A549 (cell line): ENCODE results near the gene EP400.

Source experiments
- BHLHE40 ChIP-seq: IDR thresholded peaks from 2 replicates; pipeline ENCODE4 v1.6.1; 2012; ENCODE audit warnings: low read depth, low read length, inconsistent platforms
- JUN ChIP-seq, 2 experiments: fragments of >200 bp; sonication (Bioruptor Twin); formaldehyde crosslinking; IDR thresholded peaks; 2 replicates in 1 of 2; 3 replicates in 1 of 2; pipeline ENCODE4 v1.6.1; 2016 to 2017
- JUNB ChIP-seq: fragments of >200 bp; sonication (Bioruptor Twin); formaldehyde crosslinking; IDR thresholded peaks from 2 replicates; pipeline ENCODE4 v1.6.1; 2016
- POLR2A ChIP-seq: IDR thresholded peaks from 2 replicates; pipeline ENCODE4 v1.6.1; 2012; ENCODE audit warnings: mild to moderate bottlenecking, low read length
- RNF2 ChIP-seq: fragments of 200-600 bp; sonication (generic); IDR thresholded peaks from 2 replicates; pipeline ENCODE4 v1.6.1; 2016; ENCODE audit warnings: low read depth, mild to moderate bottlenecking, antibody characterized with exemption, moderate library complexity, borderline replicate concordance
- SMC3 ChIP-seq: fragments of >200 bp; sonication (Bioruptor Twin); formaldehyde crosslinking; IDR thresholded peaks from 3 replicates; pipeline ENCODE4 v1.6.1; 2018; ENCODE audit warnings: inconsistent platforms
- ZC3H11A ChIP-seq: fragments of 450-650 bp; IDR thresholded peaks from 2 replicates; pipeline ENCODE4 v1.6.1; 2014; ENCODE audit warnings: antibody characterized with exemption, mild to moderate bottlenecking
- TF ChIP-seq, protein P1 (sequence below): fragments of >200 bp; sonication (Bioruptor Twin); formaldehyde crosslinking; IDR thresholded peaks from 3 replicates; pipeline ENCODE4 v1.5.1; 2016
- TF ChIP-seq, protein P2 (sequence below): fragments of 450-650 bp; IDR thresholded peaks from 2 replicates; pipeline ENCODE4 v1.6.1; 2014; ENCODE audit warnings: antibody characterized with exemption
- TF ChIP-seq, protein P3 (sequence below): fragments of 200-600 bp; sonication (generic); IDR thresholded peaks from 2 replicates; pipeline ENCODE4 v1.6.1; 2016; ENCODE audit warnings: antibody characterized with exemption, mild to moderate bottlenecking, moderate library complexity

DNA sequence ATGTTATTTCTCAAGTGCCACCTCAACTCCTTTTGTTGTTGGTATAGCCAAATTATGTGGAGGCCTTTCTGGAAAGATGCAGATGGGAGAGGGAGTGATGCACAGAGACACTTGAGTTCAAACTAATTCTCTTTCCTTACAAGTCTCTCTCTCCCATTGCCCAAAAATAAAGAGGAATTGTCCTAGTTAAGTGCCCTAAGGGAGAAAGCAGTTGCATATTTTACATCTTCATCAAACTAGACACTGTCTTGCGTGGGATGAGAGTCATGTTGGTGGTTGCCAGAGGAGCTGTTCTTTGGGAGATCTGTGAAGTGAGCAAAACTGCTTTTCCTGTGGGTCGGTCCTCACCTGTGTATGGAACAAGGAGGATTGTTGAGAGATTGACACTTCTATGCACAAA lies 72.2 kb downstream of the EP400 start:
- TF ChIP-seq, protein P1, sequence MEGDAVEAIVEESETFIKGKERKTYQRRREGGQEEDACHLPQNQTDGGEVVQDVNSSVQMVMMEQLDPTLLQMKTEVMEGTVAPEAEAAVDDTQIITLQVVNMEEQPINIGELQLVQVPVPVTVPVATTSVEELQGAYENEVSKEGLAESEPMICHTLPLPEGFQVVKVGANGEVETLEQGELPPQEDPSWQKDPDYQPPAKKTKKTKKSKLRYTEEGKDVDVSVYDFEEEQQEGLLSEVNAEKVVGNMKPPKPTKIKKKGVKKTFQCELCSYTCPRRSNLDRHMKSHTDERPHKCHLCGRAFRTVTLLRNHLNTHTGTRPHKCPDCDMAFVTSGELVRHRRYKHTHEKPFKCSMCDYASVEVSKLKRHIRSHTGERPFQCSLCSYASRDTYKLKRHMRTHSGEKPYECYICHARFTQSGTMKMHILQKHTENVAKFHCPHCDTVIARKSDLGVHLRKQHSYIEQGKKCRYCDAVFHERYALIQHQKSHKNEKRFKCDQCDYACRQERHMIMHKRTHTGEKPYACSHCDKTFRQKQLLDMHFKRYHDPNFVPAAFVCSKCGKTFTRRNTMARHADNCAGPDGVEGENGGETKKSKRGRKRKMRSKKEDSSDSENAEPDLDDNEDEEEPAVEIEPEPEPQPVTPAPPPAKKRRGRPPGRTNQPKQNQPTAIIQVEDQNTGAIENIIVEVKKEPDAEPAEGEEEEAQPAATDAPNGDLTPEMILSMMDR: no peak
- TF ChIP-seq, protein P2, sequence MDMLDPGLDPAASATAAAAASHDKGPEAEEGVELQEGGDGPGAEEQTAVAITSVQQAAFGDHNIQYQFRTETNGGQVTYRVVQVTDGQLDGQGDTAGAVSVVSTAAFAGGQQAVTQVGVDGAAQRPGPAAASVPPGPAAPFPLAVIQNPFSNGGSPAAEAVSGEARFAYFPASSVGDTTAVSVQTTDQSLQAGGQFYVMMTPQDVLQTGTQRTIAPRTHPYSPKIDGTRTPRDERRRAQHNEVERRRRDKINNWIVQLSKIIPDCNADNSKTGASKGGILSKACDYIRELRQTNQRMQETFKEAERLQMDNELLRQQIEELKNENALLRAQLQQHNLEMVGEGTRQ: no peak
- TF ChIP-seq ZC3H11A (no peak), JUN (IDR thresholded peaks at IDR 0.05) (no peak), POLR2A (no peak), JUNB (no peak), BHLHE40 (no peak), RNF2 (no peak), SMC3 (no peak)
- TF ChIP-seq, protein P3, sequence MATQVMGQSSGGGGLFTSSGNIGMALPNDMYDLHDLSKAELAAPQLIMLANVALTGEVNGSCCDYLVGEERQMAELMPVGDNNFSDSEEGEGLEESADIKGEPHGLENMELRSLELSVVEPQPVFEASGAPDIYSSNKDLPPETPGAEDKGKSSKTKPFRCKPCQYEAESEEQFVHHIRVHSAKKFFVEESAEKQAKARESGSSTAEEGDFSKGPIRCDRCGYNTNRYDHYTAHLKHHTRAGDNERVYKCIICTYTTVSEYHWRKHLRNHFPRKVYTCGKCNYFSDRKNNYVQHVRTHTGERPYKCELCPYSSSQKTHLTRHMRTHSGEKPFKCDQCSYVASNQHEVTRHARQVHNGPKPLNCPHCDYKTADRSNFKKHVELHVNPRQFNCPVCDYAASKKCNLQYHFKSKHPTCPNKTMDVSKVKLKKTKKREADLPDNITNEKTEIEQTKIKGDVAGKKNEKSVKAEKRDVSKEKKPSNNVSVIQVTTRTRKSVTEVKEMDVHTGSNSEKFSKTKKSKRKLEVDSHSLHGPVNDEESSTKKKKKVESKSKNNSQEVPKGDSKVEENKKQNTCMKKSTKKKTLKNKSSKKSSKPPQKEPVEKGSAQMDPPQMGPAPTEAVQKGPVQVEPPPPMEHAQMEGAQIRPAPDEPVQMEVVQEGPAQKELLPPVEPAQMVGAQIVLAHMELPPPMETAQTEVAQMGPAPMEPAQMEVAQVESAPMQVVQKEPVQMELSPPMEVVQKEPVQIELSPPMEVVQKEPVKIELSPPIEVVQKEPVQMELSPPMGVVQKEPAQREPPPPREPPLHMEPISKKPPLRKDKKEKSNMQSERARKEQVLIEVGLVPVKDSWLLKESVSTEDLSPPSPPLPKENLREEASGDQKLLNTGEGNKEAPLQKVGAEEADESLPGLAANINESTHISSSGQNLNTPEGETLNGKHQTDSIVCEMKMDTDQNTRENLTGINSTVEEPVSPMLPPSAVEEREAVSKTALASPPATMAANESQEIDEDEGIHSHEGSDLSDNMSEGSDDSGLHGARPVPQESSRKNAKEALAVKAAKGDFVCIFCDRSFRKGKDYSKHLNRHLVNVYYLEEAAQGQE: no peak
